GM12891 (cell line): ENCODE data around the gene MYO3A.
"Not testable (repeated sequence)": the region's sequence is repeated elsewhere in the genome, so short reads cannot be mapped to it uniquely, and the experiment has no call there.

Source experiments
- PAX5 ChIP-seq: IDR thresholded peaks from 2 replicates; pipeline ENCODE4 v1.6.1; 2011; ENCODE audit warnings: low read length, moderate library complexity, mild to moderate bottlenecking; ENCODE audit not compliant: insufficient read depth, severe bottlenecking
- POLR2A ChIP-seq: IDR thresholded peaks from 2 replicates; pipeline ENCODE4 v1.6.1; 2011; ENCODE audit warnings: low read depth, low read length, control low read depth
- POLR2AphosphoS5 ChIP-seq: IDR thresholded peaks from 2 replicates; pipeline ENCODE4 v1.6.1; 2011; ENCODE audit warnings: low read depth, low read length, control low read depth

- not testable (repeated sequence) for TF ChIP-seq POLR2A, POLR2AphosphoS5, PAX5
Measured at GRCh38 chr10:26080971-26081370, 146.9 kb downstream of the MYO3A start.
